NCI-H1417 treated with DMSO at 0.1 percent for 48 hours (cell line): Measurements from ENCODE around the gene GAPDHS.

Experiments
- DNase-seq: peaks from one replicate; lab custom pipeline; 2025; lab: John Stamatoyannopoulos, UW

Gene GAPDHS

DNA sequence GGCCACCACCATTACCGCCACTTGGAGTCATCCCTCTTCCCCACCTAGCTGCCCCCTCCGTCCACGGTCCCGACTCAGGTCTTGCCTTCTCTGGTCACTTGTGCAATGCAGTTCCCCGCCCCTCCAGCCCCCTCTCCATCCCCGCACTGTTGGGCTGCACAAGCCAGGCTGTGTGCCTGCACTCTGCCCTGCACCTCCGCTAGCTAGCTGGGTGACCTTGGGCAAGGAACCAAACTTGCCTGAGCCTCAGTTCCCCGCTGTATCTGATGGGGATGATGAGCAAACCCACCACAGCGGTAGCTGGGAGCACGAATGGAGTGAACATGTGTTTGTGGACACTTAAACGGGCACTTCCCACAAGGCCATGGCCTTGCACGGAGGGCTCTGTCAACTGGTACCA lies 6.6 kb downstream of the GAPDHS start:
- DNase-seq: no peak

- DNase-seq: no peak
Observed at GRCh38 chr19:35540356-35540927, 7.2 kb downstream of the GAPDHS start.

DNA sequence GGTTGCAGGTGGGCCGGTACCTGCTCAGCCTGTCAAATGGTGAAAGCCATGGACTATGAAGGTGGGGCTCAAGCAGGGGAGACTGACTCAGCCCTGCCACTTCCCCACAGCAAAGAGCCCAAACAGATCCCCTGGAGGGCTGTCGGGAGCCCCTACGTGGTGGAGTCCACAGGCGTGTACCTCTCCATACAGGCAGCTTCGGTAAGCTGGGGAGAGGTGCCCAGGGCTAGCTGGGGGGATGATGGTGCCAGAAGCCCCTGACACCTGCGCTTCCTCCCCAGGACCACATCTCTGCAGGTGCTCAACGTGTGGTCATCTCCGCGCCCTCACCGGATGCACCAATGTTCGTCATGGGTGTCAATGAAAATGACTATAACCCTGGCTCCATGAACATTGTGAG lies 9.0 kb downstream of the GAPDHS start:
- DNase-seq: no peak

DNA sequence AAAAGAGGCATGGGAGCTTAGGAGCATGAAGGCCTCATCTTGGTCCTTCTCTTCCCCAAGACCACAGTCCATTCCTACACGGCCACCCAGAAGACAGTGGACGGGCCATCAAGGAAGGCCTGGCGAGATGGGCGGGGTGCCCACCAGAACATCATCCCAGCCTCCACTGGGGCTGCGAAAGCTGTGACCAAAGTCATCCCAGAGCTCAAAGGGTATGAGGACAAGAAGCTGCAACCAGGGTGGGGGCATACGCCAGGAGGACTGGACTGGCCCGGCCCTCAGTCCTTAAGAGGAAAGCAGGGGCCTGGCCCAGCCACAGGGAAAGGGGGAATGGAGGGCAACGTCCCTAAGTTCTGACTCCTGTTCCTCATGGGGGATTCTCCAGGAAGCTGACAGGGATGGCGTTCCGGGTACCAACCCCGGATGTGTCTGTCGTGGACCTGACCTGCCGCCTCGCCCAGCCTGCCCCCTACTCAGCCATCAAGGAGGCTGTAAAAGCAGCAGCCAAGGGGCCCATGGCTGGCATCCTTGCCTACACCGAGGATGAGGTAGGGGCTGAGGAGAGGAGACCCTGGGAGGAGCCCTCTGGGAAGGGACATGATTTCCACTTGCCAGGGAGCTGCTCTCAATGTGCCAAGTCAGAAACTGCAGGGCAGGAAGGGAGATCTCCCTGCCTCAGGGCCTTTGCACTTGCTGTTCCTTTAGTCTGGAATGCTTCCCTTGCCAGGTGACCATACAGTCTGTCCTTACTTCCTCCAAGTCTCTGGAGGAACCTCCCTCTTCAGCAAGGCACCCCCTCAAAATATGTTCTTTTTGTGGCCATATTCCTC lies 10.2 kb downstream of the GAPDHS start:
- no peak for DNase-seq

GRCh38 chr19:35544110-35544802 lies 11.0 kb downstream of the GAPDHS start:
- no peak for DNase-seq

GRCh38 chr19:35545001-35545854 lies 12.0 kb downstream of the GAPDHS start, which contains the start of gene TMEM147:
Gene TMEM147, plus strand, starts transcription at chr19:35545626. Its CDS starts 114 bp downstream, at chr19:35545740.
- DNase-seq: no peak

GRCh38 chr19:35545855-35546381 lies 12.7 kb downstream of the GAPDHS start:
- DNase-seq: no peak

- DNase-seq: no peak
Observed at GRCh38 chr19:35546532-35546931, 13.3 kb downstream of the GAPDHS start.

DNA sequence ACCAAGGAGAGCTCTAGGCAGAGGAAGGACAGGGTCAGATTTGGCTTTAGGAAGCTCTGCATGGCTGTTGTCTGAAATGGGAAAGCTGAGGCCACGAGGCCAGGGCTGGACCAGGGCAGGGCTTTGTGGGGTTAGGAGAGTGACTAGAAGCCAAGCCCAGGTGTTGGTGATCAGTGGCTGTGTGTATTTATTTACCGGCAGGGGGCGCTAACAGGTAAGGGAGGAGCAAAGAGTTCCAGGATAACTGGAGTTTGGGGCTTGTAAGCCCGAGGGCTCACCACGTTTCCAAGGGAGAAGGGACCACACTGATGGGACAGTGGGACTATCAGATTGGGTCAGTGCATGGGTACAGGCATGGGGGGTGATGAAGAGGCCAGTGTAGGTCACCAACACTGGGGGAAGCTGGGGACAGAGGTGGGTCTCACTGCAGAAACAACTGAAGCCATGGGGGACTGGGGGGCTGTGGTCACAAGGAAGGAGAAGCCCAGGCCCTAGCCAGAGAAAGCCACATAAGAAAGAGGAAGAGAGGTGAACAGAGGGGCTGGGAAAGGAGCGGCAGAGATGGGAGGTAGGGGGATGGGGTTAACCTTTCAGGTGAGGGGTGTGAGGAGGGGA lies 16.0 kb downstream of the GAPDHS start:
- no peak for DNase-seq

DNA sequence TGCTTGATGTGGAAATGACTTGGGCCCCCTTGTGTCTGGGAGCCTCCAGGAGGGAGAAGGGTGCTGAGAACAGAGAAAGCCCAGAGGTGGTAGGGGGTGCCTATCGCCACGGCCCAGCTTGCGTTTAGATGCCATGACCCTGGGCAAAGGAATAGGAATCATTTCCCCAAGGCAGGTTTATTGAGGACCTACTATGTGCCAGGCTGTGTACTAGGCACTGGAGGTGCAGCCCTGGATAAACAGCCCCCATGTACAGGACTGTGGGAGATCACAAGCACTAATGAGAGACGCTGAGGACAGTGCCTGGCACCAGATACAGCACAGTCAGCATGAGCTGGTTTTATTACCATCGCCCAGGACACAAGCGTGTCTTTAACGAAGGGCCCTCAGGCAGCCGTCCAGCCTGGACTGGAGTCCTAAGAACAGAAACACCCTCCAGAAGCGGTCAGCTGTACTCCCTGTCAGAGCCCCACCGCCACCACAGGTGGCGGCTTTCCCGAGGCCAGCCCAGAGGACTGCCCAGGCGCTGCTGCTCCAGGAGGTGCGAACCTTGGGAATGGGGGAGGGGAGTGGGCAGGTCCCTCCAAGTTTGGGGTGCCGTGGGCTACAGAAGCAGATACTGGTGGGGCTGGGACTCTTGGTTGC lies 16.7 kb downstream of the GAPDHS start:
- DNase-seq: no peak

DNA sequence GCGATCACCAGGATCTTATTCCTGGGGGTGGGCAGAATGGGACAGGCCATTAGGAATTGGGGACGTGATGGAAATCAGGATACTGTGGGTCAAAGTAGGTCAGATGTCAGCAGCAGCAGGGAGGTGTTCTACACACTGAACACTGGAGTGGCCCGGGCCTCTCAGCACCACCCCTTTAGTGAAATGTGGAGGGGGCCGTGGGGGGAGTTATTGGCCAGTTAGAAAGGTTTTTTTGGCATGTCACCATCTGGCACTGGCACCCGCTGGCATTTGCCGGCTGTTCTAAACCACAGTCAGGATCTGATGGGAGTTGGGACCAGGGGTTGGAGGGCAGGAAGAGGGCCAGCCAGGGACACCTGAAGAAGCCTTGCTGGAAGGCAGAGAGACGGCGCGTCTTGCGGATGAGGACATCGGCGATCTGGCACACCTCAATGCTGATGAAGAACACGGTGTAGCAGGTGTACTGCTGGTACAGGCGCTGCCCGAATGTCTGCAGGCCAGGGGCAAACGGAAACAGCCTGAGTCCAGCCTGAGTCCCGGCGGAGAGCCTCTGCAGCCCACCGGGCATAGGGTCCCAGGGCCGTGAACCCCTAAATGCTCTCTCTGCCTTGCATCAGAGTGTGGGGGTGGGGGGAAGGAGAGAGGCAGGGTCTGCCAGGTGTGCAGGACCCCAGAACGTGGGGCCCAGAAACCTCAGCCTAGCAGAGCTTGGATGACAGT lies 18.0 kb downstream of the GAPDHS start:
- DNase-seq: no peak

DNA sequence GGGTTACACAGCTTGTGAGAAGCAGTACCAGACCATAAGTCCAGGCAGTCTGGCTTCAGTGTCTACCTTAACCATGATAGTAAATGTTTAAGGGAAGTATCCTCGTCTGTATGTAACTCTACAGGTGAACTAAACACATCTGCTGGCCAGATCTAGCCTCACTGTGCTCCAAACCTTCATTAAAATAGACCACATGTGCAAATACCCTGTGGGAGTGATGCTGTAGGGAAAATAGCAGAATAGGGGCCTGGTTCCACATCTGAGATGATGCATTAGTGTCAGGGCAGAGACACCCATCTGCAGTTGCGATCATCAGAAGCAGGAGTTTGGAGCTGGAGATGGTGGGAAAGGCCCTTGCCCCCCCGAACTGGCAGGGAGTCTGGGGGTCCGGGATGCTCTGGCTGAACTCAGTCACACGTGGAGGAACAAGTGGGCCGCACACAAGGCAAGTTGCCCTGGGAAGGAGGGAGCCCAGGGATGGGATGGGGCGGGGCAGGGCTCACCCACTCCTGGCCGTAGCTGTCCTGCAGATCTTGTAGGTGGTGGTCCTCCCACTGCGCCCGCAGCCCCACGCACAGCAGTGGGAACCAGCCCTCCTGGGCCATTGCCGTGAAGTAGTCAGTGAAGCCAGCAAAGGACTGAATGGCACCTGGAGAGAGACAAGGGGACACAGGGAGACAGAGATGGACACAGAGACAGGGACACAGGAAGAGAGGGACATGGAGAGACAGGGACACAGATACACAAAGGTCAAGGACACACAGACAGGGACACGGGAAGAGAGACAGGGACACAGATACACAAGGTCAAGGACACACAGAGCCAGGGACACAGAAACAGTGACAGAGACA lies 19.5 kb downstream of the GAPDHS start:
- no peak for DNase-seq

DNA sequence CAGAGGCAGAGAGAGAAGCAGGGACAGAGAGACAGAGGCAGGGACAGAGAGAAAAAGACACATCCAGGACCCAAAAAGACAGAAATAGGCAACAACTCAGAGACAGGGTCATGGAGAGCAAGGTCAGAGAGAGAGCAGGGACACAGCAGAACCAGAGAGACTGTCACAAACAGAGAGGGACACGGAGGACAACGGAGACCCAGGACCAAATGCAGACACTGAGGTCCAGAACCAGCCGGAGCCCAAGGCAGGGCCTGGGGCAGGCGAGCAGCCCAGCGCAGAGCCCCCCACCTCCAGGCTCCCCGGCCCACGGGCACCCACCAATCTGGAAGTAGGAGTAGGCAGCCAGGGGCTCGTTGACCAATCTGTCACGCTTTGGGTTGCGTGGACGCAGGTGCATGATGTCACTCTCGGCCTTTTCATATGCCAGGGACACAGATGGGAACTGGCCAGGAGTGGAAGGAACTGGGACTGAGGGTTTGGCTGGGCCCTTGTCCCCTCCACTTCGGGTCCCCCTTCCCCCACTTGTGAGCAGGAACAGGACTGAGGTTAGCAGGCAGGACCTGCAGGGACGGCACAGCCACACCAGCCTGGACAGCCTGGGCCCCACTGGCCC lies 20.2 kb downstream of the GAPDHS start:
- DNase-seq: no peak

- DNase-seq: no peak
Observed at GRCh38 chr19:35554076-35554475, 20.8 kb downstream of the GAPDHS start.

GRCh38 chr19:35555301-35556005 lies 22.2 kb downstream of the GAPDHS start:
- no peak for DNase-seq

DNA sequence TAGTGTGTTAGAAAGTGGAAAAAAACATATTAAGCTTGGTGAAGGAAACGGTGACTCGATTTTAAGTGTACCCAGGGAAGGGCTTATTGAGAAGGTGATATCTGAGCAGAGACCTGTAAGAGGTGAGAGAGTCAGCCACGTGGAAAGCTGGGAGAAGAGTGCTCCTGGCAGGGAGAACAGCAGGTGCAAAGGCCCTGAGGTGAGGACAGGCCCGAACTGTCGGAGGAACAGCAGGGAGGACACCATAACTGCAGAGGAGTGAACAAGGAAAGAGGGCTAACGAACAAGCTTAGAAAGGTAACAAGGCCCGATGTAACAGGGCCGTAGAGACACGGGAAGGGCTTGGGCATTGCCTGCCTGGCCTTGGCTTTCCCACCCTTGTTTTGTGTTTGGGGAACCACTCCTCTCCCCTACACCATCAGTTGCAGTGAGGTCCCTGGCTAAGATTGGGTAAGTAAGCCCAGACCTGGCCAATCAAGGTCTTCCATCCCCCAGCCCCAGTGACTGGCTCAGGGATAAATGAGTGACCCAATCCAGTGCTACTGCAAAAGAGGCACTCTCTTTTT lies 22.9 kb downstream of the GAPDHS start:
- no peak for DNase-seq

GRCh38 chr19:35556846-35557538 lies 23.7 kb downstream of the GAPDHS start:
- DNase-seq: no peak
